Skeletal muscle tissue (tissue), 4 donors: Measurements from ENCODE around the gene GTSE1. TPM values are rescaled to one million over a fixed set of nuclear protein-coding genes. Genes with fewer than 3 reads are reported as not detected.

Experiments used
- H3K27ac ChIP-seq: one replicate; pipeline ENCODE4 v1.7.0; 2013; ENCODE audit warnings: mild to moderate bottlenecking, low read depth, low read length, inconsistent platforms
- H3K27me3 ChIP-seq, 3 donors: one replicate each; pipeline ENCODE4 v1.7.0; 2013; ENCODE audit warnings: low read length in 3 of 3; ENCODE audit not compliant: control insufficient read depth in 3 of 3, insufficient read depth in 3 of 3
- H3K36me3 ChIP-seq, 3 donors: one replicate each; pipeline ENCODE4 v1.7.0; 2013; ENCODE audit warnings: low read length in 3 of 3; ENCODE audit not compliant: control insufficient read depth in 3 of 3, insufficient read depth in 3 of 3
- H3K4me1 ChIP-seq, 3 donors: one replicate each; pipeline ENCODE4 v1.7.0; 2013; ENCODE audit warnings: low read length in 3 of 3, mild to moderate bottlenecking in 3 of 3; ENCODE audit not compliant: control insufficient read depth in 3 of 3, insufficient read depth in 3 of 3
- H3K4me3 ChIP-seq, 3 donors: one replicate each; pipeline ENCODE4 v1.7.0; 2013; ENCODE audit warnings: low read length in 3 of 3
- H3K9ac ChIP-seq, 3 donors: one replicate each; pipeline ENCODE4 v1.7.0; 2013; ENCODE audit warnings: low read length in 3 of 3, mild to moderate bottlenecking in 3 of 3, moderate library complexity in 2 of 3, low read depth in 1 of 3
- H3K9me3 ChIP-seq, 3 donors: one replicate each; pipeline ENCODE4 v1.7.0; 2013; ENCODE audit warnings: low read length in 3 of 3; ENCODE audit not compliant: control insufficient read depth in 3 of 3
- total RNA-seq: library from RNA; depleted of rRNA; stranded (reverse); fragments of >200 nt; gene quantifications from one replicate; pipeline ENCODE4 v1.2.3, GENCODE V29; 2014
- donor health status: Osteomylitis.

The GTSE1 gene
- total RNA-seq, 1 donor from 2014 or later: 3.1 TPM

- Histone ChIP-seq H3K27me3 (no peaks in the 10 kb centered on the region), H3K27ac (peak overlapping the region; percentile 34), H3K36me3 (peaks cover 26 to 28% (median 26%) of the 10 kb centered on the region in 3 donors), H3K4me3 (no peak overlapping the region), H3K9ac (no peak overlapping the region), H3K9me3 (no peaks in the 10 kb centered on the region), H3K4me1 (peaks cover 22 to 52% (median 45%) of the 10 kb centered on the region in 3 donors)
These were observed 3.9 kb upstream of the GTSE1 start for GRCh38 chr22:46292732-46293131.

DNA sequence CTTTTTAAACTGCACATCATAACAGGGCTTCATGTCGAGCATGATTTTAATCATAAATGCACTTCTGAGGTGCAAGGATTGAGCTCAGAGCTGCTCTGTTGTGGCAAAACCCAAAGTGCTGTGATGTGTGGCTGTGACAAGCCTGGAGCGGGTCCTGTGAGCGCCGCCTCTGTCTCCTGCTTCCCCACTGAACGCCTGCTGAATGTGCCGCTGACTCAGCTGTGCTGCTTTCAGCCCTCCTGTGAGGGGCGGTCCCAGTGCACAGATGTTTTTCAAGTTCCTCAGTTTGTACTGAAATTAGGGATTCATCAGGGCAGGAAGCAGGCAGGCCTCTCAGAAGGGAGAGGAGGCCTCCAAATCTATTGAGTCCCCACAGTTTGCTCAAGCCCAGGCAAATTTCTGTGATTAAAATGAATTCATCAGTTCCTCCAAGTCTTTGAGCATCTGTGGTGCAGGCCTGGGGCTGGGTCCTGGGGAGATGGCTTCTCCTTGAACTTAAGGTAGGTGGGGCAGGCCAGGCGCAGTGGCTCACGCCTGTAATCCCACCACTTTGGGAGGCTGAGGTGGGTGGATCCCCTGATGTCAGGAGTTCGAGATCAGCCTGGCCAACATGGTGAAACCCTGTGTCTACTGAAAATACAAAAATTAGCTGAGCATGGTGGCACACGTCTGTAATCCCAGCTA lies 3.0 kb upstream of the GTSE1 start:
- Histone ChIP-seq H3K36me3 (peaks cover 22 to 26% (median 26%) of the 10 kb centered on the region in 3 donors), H3K9ac (no peak overlapping the region), H3K4me1 (peaks cover 22 to 49% (median 45%) of the 10 kb centered on the region in 3 donors), H3K9me3 (no peaks in the 10 kb centered on the region), H3K27ac (peak overlapping the region; percentile 34), H3K4me3 (no peak overlapping the region), H3K27me3 (no peaks in the 10 kb centered on the region)

GRCh38 chr22:46294784-46295183 lies 1.9 kb upstream of the GTSE1 start:
- Histone ChIP-seq H3K4me3 (no peak overlapping the region), H3K27ac (no peak overlapping the region), H3K9me3 (no peaks in the 10 kb centered on the region), H3K9ac (no peak overlapping the region), H3K4me1 (peaks cover 22 to 41% (median 40%) of the 10 kb centered on the region in 3 donors), H3K36me3 (peaks cover 18 to 21% (median 21%) of the 10 kb centered on the region in 3 donors), H3K27me3 (no peaks in the 10 kb centered on the region)

DNA sequence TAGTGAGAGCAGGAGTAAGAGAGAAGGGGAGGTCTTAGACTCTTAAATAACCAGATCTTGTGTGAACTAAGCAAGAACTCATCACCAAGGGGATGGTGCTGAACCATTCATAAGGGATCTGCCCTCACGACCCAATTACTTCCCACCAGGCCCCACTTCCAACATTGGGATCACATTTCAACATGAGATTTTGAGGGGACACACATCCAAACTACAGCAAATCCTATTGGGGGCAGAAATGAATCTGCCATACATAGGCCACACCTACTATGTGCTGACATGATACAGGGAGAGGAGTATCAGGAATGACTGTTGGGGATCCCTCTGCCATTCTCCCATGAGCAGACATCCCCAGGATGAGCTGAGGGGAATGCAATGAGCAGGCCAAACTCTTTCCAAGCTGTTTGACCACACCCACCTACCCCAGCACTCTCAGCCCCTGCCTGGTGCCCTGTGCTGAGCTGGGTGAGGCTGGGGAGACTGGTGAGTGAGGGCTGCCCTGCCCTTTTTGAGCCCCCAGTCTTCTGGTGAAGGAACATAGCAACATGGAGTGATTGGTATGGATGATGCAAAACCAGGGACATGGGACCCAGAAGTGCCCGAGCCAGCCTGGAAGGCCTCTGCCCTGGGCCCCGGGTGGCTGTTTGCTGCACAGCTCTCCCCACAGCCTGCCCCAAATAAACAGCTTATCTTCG lies 1.2 kb upstream of the GTSE1 start:
- Histone ChIP-seq H3K27me3 (no peaks in the 10 kb centered on the region), H3K4me1 (peaks cover 19 to 35% (median 33%) of the 10 kb centered on the region in 3 donors), H3K27ac (peak overlapping the region; percentile 86), H3K36me3 (peaks cover 14 to 20% (median 19%) of the 10 kb centered on the region in 3 donors), H3K9ac (peak overlapping the region; percentile 88 to 93 (median 93)), H3K4me3 (peak overlapping the region in 2 of 3 donors; percentile 82 to 83), H3K9me3 (no peaks in the 10 kb centered on the region)

DNA sequence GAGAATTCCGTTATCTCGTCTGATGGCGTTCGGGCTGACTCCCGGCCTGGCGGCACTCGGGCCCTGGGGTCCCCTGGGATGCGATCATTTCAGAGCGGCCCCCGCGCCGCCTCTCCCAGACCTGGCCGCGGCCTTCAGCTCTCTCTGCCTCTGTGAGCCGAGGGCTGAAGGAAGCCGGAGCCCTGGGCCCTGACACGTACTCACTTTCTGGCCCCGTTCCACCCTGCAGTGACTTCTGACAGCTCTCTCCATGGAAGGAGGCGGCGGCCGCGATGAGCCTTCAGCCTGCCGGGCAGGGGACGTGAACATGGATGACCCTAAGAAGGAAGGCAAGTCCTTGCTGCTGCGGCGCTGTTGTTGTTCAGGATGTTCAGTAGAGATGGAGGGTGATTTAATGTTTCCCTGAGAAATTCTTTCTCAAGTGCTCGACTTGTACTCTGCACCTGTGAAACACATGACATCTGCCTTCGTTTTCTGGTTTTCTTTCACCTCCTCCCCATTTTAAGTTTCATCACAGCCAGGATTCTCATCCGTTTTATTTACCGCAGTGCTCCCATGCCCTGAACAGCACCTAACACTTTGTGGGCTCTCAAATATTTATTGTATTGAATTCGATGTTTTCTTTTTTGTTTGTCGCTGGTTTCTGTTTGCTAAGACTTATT lies 612 bp downstream of the GTSE1 start:
- Histone ChIP-seq H3K9ac (peak overlapping the region; percentile 20 to 93 (median 45)), H3K4me1 (peaks cover 18 to 26% (median 19%) of the 10 kb centered on the region in 3 donors), H3K27me3 (no peaks in the 10 kb centered on the region), H3K4me3 (peak overlapping the region; percentile 56 to 82 (median 63)), H3K36me3 (peaks cover 10 to 14% (median 11%) of the 10 kb centered on the region in 3 donors), H3K27ac (no peak overlapping the region), H3K9me3 (no peaks in the 10 kb centered on the region)

DNA sequence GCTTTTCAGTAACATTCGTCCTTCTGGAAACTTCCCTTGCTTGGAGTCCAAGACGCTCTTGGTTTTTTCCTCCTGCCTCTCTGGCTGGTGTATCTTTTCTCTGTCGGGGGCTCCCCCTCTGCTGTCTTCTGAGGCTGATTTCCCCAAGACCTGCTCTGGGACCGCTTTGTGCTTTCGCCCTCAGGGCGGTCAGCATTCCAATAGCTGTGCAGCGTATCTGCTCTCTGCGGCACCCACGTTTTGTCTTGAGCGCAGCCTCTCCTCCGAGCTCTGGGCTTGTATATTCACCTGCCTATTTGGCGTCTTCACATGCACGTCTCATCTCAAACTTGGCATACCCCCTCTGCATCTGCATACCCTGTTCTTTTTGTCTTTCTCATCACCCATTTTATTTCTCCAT lies 2.4 kb downstream of the GTSE1 start:
- H3K4me1 ChIP-seq: peaks cover 18 to 22% (median 19%) of the 10 kb centered on the region in 3 donors
- H3K27ac ChIP-seq: no peak overlapping the region

GRCh38 chr22:46300491-46300890 lies 3.8 kb downstream of the GTSE1 start:
- Histone ChIP-seq H3K27ac (no peak overlapping the region), H3K36me3 (no peaks in the 10 kb centered on the region), H3K9ac (no peak overlapping the region), H3K9me3 (no peaks in the 10 kb centered on the region), H3K27me3 (no peaks in the 10 kb centered on the region), H3K4me3 (no peak overlapping the region), H3K4me1 (peaks cover 15 to 18% (median 17%) of the 10 kb centered on the region in 3 donors)

More for the DNA sequence above, 2.4 kb downstream of the GTSE1 start:
- Histone ChIP-seq H3K27me3 (no peaks in the 10 kb centered on the region), H3K9me3 (no peaks in the 10 kb centered on the region), H3K36me3 (no peaks in the 10 kb centered on the region), H3K4me3 (no peak overlapping the region), H3K9ac (no peak overlapping the region)

DNA sequence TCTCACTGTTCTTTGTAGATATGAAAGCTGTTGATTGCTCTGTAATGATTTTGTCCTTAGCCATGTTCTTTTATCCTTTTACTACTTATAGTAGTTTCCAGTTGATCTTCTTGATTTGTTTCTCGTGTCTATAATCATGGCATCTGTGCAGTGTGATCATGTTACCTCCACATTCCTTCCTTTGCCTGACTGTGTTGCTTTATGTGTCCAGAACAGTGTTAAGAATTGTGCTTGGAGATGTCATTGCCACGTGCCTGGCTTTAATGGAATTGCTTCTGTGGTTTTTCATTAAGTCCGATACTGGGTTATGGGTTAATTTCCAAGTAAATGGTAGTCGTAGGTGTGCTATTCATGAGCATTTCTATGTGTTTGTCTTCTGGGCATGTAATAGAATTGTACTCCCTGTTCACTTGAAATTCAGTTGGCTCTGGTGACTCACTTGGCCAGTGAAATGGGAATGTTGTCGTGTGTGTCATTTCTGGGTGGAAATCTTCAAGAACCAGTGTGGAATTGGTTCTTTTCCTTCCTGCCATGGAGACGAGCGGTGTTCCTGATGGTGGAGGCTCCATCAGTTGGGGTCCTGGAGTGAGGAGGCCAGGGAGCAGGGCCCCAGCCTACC lies 6.8 kb downstream of the GTSE1 start:
- Histone ChIP-seq H3K9ac (no peak overlapping the region), H3K27ac (no peak overlapping the region), H3K9me3 (no peaks in the 10 kb centered on the region), H3K27me3 (no peaks in the 10 kb centered on the region), H3K36me3 (no peaks in the 10 kb centered on the region), H3K4me1 (no peaks in the 10 kb centered on the region), H3K4me3 (no peak overlapping the region)

DNA sequence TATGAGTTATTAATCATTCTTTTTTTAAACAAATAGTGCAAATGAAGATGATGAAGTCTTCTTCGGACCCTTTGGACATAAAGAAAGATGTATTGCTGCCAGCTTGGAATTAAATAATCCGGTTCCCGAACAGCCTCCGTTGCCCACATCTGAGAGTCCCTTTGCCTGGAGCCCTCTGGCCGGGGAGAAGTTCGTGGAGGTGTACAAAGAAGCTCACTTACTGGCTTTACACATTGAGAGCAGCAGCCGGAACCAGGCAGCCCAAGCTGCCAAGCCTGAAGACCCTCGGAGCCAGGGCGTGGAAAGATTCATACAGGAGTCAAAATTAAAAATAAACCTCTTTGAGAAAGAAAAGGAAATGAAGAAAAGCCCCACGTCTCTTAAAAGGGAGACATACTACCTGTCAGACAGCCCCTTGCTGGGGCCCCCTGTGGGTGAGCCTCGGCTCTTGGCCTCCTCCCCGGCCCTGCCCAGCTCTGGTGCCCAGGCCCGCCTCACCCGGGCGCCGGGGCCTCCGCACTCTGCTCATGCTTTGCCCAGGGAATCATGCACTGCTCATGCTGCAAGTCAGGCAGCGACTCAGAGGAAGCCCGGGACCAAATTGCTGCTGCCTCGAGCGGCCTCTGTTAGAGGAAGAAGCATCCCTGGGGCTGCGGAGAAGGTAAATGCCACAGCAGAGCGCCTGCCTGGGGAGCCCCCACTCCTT lies 11.8 kb downstream of the GTSE1 start:
- peaks cover 0 to 4% (median 0%) of the 10 kb centered on the region in 3 donors for H3K4me1 ChIP-seq

More for the DNA sequence above, 11.8 kb downstream of the GTSE1 start:
- Histone ChIP-seq H3K27ac (no peak overlapping the region), H3K9me3 (no peaks in the 10 kb centered on the region), H3K4me3 (no peak overlapping the region), H3K36me3 (no peaks in the 10 kb centered on the region), H3K9ac (no peak overlapping the region), H3K27me3 (no peaks in the 10 kb centered on the region)
